Peyer's patch (tissue), 4 donors: ENCODE measurements around the gene ARL13B. TPM values are rescaled to one million over a fixed set of nuclear protein-coding genes. Genes with fewer than 3 reads are reported as not detected.
"Not testable (repeated sequence)": the region's sequence is repeated elsewhere in the genome, so short reads cannot be mapped to it uniquely, and the experiment has no call there.

ENCODE experiments used
- DNase-seq, 3 donors: peaks; one replicate each; pipeline ENCODE4 v3.0.0-alpha.2; 2017 to 2019
- H3K27ac ChIP-seq, 4 donors: fragments of 200-600 bp; sonication (generic); one replicate each; pipeline ENCODE4 v1.5.1; 2016 to 2019
- H3K27me3 ChIP-seq, 2 donors: fragments of 200-600 bp; sonication (generic); one replicate each; pipeline ENCODE4 v1.5.1; 2019
- H3K36me3 ChIP-seq, 3 donors: fragments of 200-600 bp; sonication (generic); one replicate each; pipeline ENCODE4 v1.5.1; 2016 to 2019
- H3K4me1 ChIP-seq, 4 donors: fragments of 200-600 bp; sonication (generic); one replicate each; pipeline ENCODE4 v1.5.1; 2016 to 2019
- H3K4me3 ChIP-seq, 4 donors: fragments of 200-600 bp; sonication (generic); 1 replicate in 3 of 4; 2 replicates in 1 of 4; pipeline ENCODE4 v1.5.1; 2016 to 2019; ENCODE audit warnings: mild to moderate bottlenecking in 1 of 4
- H3K9me3 ChIP-seq, 4 donors: fragments of 200-600 bp; sonication (generic); one replicate each; pipeline ENCODE4 v1.5.1; 2016 to 2019; ENCODE audit warnings: mild to moderate bottlenecking in 1 of 4
- POLR2A ChIP-seq, 2 donors: fragments of 450-650 bp; IDR thresholded peaks; one replicate each; pipeline ENCODE4 v1.5.1; 2017; ENCODE audit warnings: antibody characterized with exemption in 2 of 2, mild to moderate bottlenecking in 2 of 2, moderate library complexity in 2 of 2
- total RNA-seq, 4 donors: library from RNA; depleted of rRNA; stranded (reverse); fragments of >200 nt; gene quantifications; one replicate each; pipeline ENCODE4 v1.1.0, GENCODE V29; 2016
- TF ChIP-seq, protein P1 (sequence below), 6 experiments: fragments of 450-650 bp in 4 of 6; fragments of 200-600 bp in 2 of 6; sonication (generic) in 1 of 6; IDR thresholded peaks; one replicate each; pipeline ENCODE4 v1.5.1; 2017 to 2019; ENCODE audit warnings: antibody characterized with exemption in 6 of 6, mild to moderate bottlenecking in 3 of 6, moderate library complexity in 1 of 6

The ARL13B gene
- total RNA-seq, 4 donors from 2014 or later = 0.76 to 3.3 (median 2.7) TPM

DNA sequence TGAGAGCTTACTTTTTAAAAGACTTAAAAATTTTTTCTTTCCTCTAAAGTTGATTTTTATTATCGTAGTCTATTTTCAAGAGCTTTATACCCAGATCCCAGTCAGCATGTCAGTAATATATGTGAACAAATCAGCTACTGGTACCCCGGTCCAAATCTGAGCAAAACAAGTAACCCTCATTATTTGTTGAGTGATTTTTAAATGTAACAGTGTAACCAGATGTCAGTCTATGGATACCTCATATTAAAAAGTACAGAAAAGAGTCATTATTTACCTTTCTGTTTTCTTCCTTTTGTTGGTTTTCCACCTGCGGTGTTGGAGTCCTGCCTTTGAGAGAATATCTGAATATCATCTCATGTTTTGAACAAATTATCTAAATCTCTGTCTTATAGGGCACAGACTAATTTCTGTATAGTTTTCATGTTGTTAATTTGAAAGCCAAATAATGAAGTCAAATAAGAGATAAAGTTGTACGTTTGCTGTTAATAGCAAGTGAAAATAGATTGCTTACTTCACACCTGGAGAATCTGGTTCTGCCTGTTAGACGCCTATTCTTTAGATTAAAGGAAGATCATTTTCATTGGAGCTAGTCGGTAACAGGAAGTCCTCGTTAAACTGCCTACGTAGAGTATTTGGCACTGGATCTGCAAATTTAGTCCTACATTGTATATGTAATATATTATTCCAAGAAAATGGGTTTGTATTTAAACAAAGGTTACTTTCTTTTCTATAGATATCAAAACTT, 48.3 kb downstream of the ARL13B start, which contains the start of gene STX19:
STX19 (minus strand) TSS at position 505 of the 745 bp plus-strand sequence. CDS start 13,328 bp downstream, outside the sequence.
- H3K4me1 ChIP-seq = no peaks in the 10 kb centered on the region
- H3K27me3 ChIP-seq = no peaks in the 10 kb centered on the region
- TF ChIP-seq POLR2A (IDR thresholded peaks at IDR 0.05) = peak; percentile 42 to 76
- TF ChIP-seq, protein P1, sequence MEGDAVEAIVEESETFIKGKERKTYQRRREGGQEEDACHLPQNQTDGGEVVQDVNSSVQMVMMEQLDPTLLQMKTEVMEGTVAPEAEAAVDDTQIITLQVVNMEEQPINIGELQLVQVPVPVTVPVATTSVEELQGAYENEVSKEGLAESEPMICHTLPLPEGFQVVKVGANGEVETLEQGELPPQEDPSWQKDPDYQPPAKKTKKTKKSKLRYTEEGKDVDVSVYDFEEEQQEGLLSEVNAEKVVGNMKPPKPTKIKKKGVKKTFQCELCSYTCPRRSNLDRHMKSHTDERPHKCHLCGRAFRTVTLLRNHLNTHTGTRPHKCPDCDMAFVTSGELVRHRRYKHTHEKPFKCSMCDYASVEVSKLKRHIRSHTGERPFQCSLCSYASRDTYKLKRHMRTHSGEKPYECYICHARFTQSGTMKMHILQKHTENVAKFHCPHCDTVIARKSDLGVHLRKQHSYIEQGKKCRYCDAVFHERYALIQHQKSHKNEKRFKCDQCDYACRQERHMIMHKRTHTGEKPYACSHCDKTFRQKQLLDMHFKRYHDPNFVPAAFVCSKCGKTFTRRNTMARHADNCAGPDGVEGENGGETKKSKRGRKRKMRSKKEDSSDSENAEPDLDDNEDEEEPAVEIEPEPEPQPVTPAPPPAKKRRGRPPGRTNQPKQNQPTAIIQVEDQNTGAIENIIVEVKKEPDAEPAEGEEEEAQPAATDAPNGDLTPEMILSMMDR (IDR thresholded peaks at IDR 0.05) = no peak
- peak within 1 kb of the TSS in 3 of 4 donors; percentile 46 to 78 (median 65) for H3K27ac ChIP-seq
- no peaks in the 10 kb centered on the region for H3K9me3 ChIP-seq
- H3K4me3 ChIP-seq = peak within 1 kb of the TSS in 3 of 4 donors; percentile 13 to 47 (median 46)
- H3K36me3 ChIP-seq = no peaks in the 10 kb centered on the region
- no peak for DNase-seq

DNA sequence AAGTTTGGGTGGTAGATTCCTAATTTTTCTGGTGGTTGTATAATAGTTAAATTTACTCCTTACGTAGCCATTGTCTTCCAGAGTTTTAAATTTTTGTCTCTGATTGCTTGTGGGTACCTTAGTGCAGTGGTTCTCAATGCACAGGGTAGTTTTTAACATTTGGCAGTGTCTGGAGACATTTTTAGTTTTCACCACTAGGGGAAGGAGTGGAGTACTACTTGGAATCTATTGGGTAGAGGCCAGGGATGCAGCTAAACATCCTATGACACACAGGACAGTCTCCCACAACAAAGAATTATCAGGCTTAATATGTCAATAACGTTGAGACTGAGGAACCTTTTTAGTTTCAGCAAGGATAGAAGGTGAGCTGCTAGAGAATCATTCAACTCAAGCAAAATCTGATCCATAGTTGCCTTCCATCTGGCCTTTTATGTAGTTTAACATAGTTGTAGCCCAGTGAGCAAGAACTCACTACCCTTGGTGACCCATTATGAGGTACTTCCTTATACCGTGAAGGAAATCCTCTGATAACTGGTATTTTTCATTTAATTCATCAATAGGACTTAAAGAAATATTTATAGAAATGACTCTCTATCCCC, 57.1 kb downstream of the ARL13B start:
- no peak for DNase-seq
- Histone ChIP-seq H3K4me3 (no peak overlapping the region), H3K4me1 (no peaks in the 10 kb centered on the region), H3K9me3 (no peaks in the 10 kb centered on the region), H3K36me3 (no peaks in the 10 kb centered on the region), H3K27ac (no peak overlapping the region), H3K27me3 (no peaks in the 10 kb centered on the region)
- TF ChIP-seq, protein P1 (IDR thresholded peaks at IDR 0.05) = peak in 4 of 6 experiments; percentile 39 to 60 (median 48)
- no peak for TF ChIP-seq POLR2A (IDR thresholded peaks at IDR 0.05)

DNA sequence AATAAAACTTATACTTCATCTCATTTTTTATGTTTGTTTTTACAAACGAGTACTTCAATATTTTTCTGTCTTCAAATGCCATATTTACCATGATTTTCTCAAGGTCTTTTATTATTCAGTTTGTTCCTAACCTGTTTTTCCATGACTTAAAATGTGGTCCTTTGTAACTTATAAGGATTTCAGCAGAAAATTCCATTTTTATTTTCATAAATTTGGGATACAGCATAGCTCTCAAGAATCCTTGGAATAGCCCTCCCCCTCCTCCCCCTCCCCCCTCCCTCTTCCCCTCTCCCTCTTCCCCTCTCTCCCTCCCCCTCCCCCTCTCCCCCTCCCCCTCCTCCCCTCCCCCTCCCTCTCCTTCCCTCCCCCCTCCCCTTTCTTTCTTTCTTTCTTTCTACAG, 63.3 kb downstream of the ARL13B start:
- Histone ChIP-seq H3K4me1 (no peaks in the 10 kb centered on the region), H3K27me3 (no peaks in the 10 kb centered on the region), H3K4me3 (no peak overlapping the region), H3K36me3 (peaks cover 0 to 10% (median 0%) of the 10 kb centered on the region in 3 donors), H3K27ac (no peak overlapping the region), H3K9me3 (no peaks in the 10 kb centered on the region)
- no peak for DNase-seq
- no peak for TF ChIP-seq POLR2A (IDR thresholded peaks at IDR 0.05)
- TF ChIP-seq, protein P1 (IDR thresholded peaks at IDR 0.05) = no peak

DNA sequence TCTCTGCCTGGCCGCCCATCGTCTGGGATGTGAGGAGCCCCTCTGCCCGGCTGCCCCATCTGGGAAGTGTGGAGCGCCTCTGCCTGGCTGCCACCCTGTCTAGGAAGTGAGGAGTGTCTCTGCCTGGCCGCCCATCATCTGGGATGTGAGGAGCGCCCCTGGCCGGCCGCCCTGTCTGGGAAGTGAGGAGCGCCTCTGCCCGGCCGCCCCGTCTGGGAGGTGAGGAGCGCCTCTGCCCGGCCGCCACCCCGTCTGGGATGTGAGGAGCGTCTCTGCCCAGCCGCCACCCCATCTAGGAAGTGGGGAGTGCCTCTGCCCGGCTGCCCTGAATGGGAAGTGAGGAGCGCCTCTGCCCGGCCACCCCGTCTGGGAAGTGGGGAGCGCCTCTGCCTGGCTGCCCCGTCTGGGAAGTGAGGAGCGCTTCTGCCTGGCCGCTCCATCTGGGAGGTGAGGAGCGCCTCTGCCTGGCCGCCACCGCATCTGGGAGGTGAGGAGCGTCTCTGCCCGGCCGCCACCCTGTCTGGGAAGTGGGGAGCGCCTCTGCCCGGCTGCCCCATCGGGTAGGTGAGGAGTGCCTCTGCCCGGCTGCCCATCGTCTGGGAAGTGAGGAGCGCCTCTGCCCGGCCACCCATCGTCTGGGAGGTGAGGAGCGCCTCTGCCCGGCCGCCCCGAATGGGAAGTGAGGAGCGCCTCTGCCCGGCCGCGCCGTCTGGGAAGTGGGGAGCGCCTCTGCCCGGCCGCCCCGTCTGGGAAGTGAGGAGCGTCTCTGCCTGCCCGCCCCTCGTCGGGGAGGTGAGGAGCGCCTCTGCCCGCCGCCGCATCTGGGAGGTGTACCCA, 64.4 kb downstream of the ARL13B start:
- not testable (repeated sequence) for H3K27ac ChIP-seq, H3K9me3 ChIP-seq, DNase-seq, H3K4me1 ChIP-seq, H3K4me3 ChIP-seq, H3K27me3 ChIP-seq, H3K36me3 ChIP-seq

DNA sequence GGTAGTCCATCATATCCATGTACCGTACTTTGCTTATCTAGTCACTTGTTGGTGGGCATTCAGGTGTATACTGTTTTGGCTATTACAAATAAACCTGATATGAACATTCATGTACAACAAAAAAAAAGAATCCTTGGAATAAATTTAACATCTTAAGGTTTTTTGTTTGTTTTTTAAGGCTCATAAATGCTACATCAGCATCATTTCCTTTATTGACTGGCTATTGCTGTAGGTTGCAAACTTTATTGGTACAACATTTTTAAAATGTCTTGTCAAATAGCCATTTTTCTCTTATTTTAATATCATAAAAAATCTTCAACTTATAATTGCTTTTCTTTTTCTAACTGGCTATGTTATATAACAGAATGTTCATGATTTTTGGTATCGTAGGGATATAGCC, 66.6 kb downstream of the ARL13B start:
- H3K27ac ChIP-seq = no peak overlapping the region
- peaks cover 0 to 10% (median 0%) of the 10 kb centered on the region in 3 donors for H3K36me3 ChIP-seq
- H3K4me3 ChIP-seq = no peak overlapping the region
- no peak for TF ChIP-seq POLR2A (IDR thresholded peaks at IDR 0.05)
- TF ChIP-seq, protein P1 (IDR thresholded peaks at IDR 0.05) = no peak
- no peaks in the 10 kb centered on the region for H3K4me1 ChIP-seq
- DNase-seq = no peak
- no peaks in the 10 kb centered on the region for H3K27me3 ChIP-seq
- H3K9me3 ChIP-seq = no peaks in the 10 kb centered on the region
